ENCODE results near the gene OR2AG1.
A peak's percentile ranks its signal among the peaks of the same experiment; 100 is the strongest.

The OR2AG1 gene, protein sequence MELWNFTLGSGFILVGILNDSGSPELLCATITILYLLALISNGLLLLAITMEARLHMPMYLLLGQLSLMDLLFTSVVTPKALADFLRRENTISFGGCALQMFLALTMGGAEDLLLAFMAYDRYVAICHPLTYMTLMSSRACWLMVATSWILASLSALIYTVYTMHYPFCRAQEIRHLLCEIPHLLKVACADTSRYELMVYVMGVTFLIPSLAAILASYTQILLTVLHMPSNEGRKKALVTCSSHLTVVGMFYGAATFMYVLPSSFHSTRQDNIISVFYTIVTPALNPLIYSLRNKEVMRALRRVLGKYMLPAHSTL

DNA sequence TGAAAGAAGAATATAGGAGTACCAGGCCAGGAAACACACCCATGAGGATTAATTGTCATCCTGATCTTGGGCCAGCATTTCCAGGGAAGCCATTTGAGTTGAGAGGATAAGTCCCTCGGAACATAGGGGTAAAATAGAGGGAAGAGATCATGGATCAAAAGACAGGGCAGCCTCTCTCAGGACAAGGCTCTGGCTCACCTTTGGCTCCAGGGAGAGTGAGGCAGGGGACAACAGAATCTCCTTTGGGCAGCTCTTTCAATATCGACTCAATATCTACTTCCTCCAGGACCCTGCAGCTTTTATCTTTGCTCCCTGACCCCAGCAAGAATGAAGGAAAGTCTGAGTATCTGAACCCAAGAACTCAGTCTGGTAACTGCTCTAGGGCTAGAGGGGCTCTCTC lies at the start of gene OR2AG1:
OR2AG1 (plus strand) TSS at position 301 of the 400 bp plus-strand sequence. CDS start 2,018 bp downstream, outside the sequence.
- DNase-seq = no peak

DNA sequence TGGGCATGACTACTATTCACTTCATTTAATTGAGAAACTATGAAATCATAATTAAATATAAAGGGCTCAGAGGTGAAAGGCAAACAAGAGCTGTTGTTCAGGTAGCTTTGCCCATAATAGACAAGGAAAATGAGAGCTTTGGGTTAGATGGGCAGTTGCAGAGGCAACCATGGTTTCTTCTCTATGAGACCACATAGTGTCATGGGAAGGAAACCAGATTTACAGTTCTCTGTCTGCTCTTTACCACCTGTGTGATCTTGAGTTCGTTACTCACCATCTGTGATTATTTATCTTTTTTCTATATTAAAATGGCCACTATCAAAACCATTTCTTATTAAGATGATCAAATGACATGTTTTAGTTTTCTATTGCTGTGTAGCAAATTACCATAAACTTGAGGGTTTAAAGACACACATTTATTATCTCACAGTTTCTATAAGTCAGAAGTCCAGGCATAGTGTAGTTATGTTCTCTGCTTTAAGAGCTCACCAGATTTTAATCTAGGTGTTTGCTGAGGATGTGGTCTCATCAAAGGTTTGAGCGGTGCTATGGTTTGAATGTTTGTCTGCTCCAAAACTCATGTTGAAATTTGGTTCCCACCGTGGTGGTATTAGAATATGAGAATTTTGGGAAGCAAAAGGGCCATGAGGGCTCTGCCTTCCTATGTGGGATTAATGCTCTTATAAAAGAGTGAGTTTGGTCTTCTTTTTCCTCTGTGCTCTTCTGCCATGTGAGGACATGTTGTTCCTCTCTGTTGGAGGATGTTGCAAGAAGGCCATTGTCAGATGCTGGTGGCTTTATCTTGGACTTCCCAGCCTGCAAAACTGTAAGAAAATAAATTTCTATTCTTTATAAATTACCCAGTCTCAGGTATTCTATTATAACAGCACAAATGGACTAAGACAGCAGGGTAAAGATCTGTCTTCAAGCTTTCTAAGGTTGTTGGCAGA lies 49.2 kb upstream of the OR2AG1 start:
- no peak for DNase-seq

DNA sequence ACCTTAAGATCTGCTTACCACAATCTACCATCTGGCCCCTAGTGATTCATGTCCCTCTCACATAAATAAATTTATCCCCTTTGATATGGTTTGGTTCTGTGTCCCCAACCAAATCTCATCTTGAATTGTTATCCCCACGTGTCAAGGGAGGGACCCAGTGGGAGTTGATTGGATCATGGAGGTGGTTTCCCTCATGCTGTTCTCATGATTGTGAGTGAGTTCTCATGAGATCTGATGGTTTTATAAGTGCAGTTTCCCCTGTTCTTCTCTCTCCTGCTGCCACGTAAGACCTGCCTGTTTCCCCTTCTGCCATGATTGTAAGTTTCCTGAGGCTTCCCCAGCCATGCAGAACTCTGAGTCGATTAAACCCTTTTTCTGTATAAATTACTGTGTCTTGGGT lies 48.2 kb upstream of the OR2AG1 start:
- DNase-seq = no peak

DNA sequence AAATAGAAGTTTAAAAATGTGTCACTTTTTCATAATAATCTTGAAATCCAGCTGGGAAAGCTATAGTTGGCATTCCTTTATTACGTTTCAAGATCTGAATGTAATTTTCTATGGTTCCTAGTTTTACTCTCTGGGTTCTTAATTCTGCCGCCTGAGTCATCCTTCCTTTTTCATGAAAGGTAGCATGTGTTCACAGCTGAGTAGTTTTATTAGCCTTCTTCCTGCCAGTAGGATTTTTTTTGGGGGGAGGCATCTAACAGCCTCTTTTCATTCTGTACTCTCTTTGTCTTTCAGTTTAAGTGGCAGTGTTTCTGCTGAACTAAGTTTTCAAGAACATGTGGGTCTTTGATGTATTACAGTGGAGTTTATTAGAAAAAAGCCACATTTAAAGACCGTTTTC lies 47.5 kb upstream of the OR2AG1 start:
- no peak for DNase-seq

DNA sequence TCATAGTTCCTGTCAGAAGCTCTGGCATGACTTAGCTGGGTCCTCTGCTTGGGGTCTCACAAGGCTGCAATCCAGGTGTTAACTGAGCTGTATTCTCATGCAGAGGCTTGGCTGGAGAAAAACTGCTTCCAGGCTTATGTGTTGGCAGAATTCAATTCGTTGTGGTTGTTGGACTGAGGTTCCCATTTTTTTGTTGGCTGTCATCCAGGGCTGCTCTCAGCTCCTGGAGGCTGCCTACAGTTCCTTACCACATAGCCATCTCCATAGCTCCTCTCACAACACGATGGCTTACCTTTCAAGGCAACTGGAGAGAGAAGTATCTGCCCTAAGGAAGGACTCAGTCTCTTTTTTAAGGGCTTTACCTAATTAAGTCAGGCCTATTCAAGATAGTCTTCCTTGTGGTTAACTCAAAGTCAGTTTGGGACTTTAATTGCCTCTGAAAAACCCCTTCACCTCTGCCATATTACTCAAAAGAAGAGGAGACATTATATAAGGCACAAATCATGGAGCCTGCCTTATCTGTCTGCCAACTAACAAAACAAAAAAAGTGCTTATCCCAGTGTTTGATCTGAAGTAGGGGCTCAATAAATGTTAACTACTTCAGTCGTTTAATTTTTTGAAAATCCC lies 46.2 kb upstream of the OR2AG1 start:
- no peak for DNase-seq

DNA sequence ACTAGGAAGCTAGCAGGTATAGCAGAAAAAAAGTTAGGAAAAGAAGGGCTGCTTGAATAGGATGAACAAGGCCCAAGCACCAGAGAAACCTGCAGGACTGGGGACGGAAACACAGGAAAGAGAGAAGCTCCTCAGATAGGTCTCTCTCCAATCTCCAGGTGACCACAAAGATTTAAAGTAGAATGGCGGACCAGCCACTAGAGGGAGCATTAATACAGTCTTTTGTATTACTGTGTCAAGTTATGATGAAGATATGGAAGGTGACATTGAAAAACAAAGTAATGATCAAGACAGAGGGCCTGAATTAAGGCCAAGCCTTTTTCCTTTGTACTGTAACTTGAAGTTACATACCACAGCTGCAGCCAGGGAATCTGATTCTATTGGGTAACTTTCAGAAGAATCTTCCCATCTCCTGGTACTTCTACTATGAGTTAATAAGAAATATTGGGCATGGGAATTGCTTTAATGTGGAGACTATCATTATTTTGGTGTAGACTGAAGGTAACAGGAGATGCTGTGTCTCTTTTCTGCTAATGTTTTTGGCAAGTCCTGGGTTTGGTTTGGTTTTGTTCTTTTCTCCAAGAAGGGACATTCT lies 44.9 kb upstream of the OR2AG1 start:
- peak; percentile 41 for DNase-seq

DNA sequence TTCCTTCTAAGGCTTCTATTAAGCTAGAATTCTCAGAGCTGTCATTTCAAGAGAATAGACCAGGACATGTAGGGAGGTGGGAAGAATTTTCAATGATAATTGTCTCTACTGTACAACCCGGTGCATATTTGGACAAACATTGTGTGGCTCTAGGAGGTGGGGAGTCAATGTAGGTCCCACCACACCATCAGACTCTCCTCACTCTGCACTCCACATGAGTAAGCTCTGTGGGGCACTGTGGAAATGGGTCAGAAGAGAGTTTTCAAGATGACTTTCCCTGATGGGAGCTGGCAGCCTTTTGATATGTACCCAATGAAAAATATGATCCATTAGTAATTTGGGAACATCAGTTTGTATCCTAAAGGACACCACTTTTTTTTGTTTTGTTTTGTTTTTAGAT lies 44.2 kb upstream of the OR2AG1 start:
- DNase-seq = no peak

DNA sequence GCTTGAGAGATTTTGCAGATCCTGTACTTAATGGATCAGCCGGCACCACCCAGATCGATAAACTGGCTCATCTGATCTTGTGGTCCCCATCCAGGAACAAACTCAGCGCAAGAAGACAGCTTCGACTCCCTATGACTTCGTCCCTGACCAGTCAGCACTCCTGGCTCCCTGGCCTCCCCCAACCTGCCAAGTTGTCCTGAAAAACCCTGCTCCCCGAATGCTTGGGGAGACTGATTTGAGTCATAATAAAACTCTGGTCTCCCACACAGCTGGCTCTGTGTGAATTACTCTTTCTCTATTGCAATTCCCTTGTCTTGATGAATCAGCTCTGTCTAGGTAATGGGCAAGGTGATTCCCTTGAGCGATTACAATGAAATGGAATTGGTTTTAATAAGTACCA lies 40.6 kb upstream of the OR2AG1 start:
- DNase-seq = no peak

DNA sequence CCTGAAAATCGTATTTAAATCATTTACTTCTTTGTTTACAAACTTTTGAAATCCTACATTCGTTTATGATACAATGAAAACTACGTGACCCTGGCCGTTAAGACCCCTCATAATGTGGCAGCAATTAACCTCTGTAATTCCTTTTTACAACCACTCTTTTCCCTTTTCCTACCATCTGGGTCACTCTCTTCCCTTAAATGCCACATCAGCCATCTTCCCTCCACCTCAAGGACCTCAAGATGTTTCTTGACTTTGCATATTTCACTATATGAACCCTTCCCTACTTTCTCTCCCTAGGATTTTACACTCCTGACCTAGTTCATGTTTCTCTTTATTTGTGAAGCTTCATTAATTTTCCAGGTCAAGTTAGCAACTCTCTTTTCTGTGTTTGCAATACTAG lies 37.8 kb upstream of the OR2AG1 start:
- no peak for DNase-seq

DNA sequence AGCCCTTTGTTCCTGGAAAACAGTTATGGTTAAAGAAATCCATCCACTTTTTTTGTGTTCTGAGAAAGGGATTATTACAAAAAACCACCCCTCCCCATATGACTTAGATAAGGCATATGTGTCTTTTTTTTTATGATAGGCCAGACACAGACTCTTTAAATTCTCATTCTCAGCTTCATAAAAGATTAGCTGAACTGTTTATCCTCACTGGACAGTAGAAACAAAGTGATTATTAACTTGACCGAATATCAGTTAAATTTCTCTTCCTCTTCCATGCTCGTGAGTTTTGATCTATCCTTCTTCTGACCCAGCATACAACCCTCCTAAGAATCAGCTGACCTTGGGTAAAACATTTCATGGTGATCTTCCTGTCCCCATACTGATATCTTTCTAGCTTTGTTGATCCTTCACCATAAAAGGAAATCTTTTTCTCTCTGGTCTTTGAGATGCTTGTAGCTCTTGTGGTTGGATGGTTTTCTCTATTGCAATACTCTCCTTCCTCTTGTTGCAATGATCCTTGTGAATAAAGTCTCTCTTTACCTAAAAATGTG lies 37.3 kb upstream of the OR2AG1 start:
- no peak for DNase-seq

DNA sequence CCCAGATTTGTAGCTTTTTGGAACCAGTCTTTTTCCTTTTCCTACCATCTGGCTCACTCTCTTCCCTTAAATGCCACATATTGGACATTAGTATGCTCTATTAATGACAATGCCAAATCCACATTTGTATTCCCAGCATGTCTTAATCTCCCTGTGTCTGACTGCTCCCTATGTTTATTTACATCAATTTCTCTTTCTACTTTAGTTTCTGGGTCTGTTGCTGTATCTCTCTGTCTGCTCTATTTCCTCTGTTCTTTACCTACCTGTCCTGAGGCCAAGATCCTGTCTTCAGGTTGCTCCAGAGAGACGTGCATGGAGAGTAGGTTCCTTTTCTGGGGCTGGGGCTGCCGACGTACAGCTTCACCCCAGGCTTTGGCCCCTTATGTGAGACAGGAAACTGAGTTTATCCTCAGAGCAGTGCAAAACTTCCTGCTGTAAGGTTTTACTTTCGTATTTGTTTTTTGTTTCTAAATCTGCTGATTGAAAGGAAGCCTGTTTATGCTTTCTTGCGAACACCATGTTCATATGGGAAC lies 36.7 kb upstream of the OR2AG1 start:
- no peak for DNase-seq

DNA sequence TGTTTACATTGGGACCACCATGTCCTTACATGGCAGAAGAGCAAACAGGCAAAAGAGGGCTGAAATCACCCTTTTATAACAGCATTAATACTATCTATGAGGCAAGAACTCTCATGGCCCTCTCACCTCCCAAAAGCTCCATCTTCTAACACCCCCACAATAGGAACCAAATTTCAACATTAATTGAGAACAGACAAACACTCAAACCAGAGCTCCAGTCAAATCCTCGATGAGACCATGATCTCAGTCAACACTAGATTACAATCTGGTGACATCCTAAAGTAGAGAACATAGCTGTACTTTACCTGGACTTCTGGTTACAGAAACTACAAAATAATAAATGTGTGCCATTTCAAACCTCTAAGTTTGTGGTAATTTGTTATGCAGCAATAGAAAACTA lies 36.2 kb upstream of the OR2AG1 start:
- no peak for DNase-seq

DNA sequence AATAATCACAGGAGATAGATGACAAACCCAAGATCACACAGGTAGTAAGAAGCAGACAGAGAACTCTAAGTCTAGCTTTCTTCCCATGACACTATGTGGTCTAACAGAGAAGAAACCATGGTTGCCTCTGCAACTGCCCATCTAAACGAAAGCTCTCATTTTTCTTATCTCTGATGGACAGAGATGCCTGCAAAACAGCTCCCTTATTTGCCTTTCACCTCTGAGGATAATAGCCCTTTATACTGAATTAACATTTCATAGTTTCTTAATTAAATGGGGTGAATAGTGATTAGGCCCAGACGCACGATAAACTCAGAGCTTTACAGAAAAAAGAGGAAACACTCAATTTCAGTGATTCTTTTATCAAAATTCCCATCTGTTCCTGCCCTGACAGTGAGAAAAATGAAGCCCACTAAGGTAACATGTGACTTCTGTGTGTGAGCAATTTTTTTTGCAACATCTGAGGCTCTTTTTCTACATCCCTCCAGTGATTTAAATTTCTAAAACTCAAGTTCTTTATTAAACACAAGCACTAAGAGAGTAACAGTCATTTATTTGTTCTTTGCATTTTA lies 35.6 kb upstream of the OR2AG1 start:
- no peak for DNase-seq

DNA sequence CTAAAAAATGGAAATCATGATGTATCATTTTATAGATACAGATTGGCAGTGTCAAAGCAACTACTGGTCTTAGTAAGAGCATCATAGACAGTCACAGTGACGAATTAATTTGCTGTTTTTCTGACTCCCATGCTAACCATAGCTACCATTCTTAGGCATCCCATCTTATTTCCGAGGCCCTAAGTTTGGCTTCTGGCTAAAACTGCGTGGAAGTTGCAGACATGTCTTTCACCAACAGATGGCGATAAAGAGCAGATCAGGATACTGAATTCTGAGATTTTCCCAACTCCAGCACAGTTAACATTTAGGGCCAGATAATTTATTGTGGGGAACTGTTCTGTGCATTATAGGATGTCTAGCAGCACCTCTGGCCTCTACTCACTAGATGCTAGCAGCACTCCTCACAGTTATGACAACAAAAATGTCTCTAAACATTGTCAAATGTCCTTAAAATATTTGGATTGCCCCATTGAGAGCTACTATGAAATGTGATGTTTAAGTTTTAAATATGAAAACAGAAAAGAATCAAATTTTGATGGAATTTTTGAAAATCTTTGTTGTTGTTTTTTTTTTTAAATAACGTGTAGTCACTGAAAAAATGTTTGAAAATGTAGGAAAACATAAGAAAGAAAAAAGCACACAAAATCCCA lies 27.4 kb upstream of the OR2AG1 start:
- DNase-seq = peak; percentile 20

DNA sequence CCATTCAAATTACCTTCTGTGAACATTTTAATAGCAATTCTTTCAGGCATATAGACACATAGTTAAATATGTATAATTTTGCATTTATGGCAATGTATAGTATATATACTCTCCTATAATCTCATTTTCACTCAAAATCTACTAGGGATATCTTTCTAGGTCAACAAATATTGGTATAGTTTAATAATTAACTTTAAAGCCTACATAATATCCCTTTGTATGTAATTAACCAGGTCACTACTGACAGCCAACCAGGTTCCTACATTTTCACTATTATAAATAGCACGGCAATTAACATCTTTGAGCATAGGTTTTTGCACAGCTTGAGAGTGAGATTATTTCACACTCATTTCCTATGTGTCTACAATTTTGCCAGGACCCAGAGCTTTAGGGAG lies 26.9 kb upstream of the OR2AG1 start:
- DNase-seq = no peak

DNA sequence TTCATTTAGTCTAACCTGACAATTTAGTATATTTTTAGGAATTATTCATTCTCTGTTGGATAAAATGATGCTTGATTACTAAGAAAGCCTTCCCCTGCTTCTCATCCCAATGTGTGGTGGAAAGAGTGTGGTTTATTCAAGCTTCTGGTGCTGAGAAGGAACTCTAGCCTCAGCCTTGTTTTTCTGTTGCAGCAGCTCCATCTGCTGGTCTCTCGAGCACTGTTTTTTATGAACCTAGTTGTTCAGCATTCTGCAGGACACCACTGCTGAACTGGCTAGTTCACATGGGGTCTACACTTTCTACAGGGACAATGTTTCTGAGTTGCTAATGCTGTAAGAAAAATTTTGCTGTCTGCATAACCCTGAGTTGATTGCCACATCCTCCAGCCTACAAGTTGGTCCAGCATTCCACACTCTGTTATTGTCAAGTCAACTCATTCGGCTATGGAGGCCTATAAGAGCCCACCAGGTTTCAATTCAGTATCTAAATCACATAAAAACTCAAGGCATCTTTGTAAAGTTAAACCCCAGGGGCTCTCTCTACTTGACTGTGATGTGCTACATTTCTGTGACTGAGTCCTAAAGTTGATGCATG lies 25.4 kb upstream of the OR2AG1 start:
- peak; percentile 27 for DNase-seq

DNA sequence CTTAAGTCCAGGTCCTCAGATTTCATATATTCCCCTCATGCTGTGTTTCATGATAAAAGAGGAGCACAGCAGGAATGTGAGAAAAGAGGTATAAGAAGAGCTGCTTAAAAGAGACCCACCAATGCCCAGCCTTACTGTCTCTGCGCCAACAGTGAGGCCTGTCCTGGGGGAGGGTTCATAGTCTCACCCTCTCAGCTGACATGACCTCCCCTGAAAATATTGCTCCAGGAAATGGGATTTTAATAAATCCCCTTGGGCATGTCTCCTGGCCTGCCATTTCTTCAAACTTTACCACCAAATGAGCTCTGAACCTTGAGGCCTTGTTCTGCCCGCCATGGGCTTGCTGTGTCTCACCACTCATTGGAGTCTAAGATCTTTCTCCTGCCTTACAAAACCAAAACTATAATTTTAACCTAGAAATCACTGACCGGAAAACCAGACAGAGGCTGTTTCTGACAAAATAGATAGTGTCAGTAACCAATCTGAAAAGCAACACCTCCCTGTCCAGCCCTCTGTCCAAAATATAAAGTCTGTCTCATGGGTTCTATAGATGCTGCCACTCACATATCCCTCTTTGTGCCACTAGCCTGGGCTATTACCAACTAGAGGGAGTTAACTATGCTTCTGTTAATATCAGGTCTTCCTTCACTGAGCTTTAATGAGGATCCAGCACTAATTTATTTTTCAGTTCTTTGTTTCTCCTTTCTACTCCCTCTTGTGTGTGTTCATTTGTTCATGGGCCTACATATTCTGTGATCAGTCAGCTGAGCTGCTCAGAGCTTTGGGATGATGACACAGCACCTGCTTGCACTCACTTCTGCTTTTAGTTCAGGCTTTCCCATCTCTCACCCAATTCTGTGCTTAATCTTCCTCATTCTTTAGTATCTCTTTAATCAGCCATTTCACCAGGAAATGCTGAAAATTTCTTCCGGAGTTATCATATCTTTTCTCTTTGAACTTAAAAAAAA lies 10.6 kb upstream of the OR2AG1 start, which contains the start of gene OR2AG2:
OR2AG2 (minus strand) TSS at position 51 of the 968 bp plus-strand sequence. CDS start 3,019 bp downstream, outside the sequence.
- DNase-seq = no peak

DNA sequence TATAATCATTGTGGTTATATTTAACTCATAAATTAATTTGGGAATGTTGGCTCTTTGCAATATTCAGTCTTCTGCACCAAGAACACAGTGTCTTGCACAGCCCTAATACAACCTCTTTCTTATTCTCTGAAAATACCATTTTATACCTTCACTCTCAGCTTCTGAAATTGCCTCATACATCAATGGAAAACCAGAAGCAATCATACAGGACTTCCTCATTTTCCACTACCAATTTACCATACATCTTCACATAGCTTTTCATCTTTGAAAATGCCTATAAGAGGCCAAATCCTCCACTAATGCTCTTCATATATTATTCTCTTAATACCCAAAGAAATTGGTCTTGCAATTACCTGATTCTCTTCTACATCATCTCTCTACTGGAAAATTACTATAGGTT lies 4.3 kb upstream of the OR2AG1 start:
- DNase-seq = no peak

DNA sequence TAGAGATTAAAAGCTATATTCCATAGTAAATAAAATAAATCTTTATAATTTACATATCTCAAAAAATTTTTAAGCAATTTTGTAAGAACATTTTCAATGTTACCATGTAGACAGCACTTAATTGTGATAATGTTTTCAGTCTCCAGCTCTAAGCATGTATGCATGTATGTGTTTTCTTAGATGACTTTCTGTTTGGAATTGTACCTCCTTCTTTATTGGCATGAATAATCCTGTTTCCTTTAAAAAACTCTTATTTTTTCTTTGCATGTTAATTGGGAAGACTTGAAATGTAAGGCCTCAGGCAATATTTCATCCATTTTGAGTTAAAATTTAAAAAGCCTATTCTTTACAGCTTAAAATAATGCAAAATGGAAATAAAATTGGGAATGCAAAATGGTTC lies 2.0 kb upstream of the OR2AG1 start:
- no peak for DNase-seq

DNA sequence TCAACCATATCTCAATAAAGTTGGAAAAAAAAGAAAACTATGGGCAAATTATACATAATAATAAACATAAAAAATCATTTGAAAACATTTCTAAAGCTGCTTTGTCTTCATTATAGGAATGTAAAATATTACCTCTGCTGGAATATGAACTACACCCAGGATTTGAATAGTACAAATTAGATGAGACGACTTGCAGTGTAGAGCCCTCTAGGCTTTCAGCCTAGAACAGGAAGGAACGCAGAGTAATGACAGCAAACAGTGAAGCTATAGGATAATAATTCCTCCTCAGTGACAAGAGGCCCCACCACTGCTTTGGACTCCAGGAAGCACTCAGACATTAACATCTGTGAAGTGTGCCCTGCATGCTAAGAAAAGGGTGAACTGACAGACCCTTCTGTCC lies 7.7 kb downstream of the OR2AG1 start:
- DNase-seq = no peak
